ENCODE results near the gene VIT. TPM values are rescaled to one million over a fixed set of nuclear protein-coding genes. Genes with fewer than 3 reads are reported as not detected.

Gene VIT
- total RNA-seq, 3 donors from 2014 or later (not counting 1 experiment from before 2014, with no cell fraction given): 1.4 to 1.9 (median 1.7) TPM

DNA sequence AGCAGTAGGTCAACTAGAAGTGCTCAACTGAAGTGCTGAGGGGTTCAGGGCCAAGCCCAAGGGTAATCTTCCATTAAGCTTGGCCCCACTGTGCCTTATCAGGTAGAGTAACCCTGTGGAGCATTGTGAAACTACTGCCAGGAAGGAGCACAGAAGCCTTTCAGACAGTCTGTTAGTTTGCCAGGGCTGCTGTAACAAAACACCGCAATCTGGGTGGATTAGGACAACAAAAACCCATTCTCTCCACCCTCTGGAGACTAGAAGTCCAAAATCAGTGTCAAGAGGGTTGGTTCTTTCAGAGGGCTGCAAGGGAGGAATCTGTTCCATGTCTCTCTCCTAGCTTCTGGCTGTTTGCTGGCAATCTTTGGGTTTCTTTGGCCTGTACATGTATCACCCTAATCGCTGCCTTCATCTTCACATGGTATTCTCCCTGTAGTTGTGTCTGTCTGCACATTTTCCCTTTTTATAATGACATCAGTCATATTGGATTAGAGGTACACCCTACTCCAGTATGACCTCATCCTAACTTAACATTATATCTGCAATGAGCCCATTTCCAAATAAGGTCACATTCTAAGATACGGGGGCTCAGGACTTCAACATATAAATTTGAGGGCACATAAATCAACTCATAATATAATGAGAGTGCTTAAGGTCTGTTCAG is 21.2 kb downstream of the VIT start:
- Mint-ChIP-seq H3K4me1 (no peaks in the 10 kb centered on the region), H3K4me3 (no peak overlapping the region), H3K27me3 (ENCODE audit: low read depth in 2 of 2) (peaks cover 14 to 25% of the 10 kb centered on the region in 2 donors), H3K27ac (no peak overlapping the region), H3K9me3 (no peaks in the 10 kb centered on the region), H3K36me3 (no peaks in the 10 kb centered on the region)
- DNase-seq (no peak), ATAC-seq (no peak)
- TF ChIP-seq, protein P1, sequence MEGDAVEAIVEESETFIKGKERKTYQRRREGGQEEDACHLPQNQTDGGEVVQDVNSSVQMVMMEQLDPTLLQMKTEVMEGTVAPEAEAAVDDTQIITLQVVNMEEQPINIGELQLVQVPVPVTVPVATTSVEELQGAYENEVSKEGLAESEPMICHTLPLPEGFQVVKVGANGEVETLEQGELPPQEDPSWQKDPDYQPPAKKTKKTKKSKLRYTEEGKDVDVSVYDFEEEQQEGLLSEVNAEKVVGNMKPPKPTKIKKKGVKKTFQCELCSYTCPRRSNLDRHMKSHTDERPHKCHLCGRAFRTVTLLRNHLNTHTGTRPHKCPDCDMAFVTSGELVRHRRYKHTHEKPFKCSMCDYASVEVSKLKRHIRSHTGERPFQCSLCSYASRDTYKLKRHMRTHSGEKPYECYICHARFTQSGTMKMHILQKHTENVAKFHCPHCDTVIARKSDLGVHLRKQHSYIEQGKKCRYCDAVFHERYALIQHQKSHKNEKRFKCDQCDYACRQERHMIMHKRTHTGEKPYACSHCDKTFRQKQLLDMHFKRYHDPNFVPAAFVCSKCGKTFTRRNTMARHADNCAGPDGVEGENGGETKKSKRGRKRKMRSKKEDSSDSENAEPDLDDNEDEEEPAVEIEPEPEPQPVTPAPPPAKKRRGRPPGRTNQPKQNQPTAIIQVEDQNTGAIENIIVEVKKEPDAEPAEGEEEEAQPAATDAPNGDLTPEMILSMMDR (IDR thresholded peaks at IDR 0.05): no peak
- Histone ChIP-seq H3K27me3 (ENCODE audit: control insufficient read depth, insufficient read depth, low read length) (no peaks in the 10 kb centered on the region), H3K36me3 (ENCODE audit: control insufficient read depth, insufficient read depth, low read length) (no peaks in the 10 kb centered on the region), H3K4me1 (ENCODE audit: control insufficient read depth, insufficient read depth, low read length) (no peaks in the 10 kb centered on the region), H3K27ac (ENCODE audit: low read length) (no peak overlapping the region), H3K9me3 (ENCODE audit: control insufficient read depth, insufficient read depth, low read length) (no peaks in the 10 kb centered on the region), H3K4me3 (ENCODE audit: low read length) (no peak overlapping the region)
- 90% methylated on average over 2 of the region's 3 CpGs for WGBS (ENCODE audit: insufficient coverage)
- intact Hi-C loops (cut with micrococcal nuclease): no loop called here

DNA sequence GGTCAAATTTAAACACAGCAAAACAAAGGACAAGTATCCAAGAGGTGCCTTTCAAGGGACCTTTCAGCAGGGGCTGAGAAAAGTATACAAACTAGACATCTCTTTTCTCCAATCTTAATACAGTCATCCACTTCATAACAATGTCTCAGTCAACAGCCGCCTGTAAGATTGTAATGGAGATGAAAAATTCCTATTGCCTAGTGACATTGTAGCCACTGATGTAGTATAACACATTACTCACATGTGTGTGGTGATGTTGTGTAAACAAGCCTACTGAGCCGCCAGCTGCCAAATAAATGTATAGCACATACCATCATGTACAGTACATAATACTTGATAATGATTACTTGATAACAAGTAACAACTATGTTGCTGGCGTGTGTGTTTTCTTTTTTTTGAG is 31.0 kb downstream of the VIT start:
- no peak for ATAC-seq
- peaks cover 2% of the 10 kb centered on the region for H3K27me3 ChIP-seq (ENCODE audit: control insufficient read depth, insufficient read depth, low read length)
- no peak overlapping the region for H3K4me3 ChIP-seq (ENCODE audit: low read length)
- TF ChIP-seq, protein P1 (IDR thresholded peaks at IDR 0.05): no peak
- H3K4me1 ChIP-seq (ENCODE audit: control insufficient read depth, insufficient read depth, low read length): no peaks in the 10 kb centered on the region
- no peaks in the 10 kb centered on the region for H3K36me3 Mint-ChIP-seq
- no peaks in the 10 kb centered on the region for H3K36me3 ChIP-seq (ENCODE audit: control insufficient read depth, insufficient read depth, low read length)
- no peaks in the 10 kb centered on the region for H3K9me3 ChIP-seq (ENCODE audit: control insufficient read depth, insufficient read depth, low read length)
- intact Hi-C loops (cut with micrococcal nuclease): no loop called here
- H3K4me3 Mint-ChIP-seq: no peak overlapping the region
- peaks cover 6 to 17% of the 10 kb centered on the region in 2 donors for H3K27me3 Mint-ChIP-seq (ENCODE audit: low read depth in 2 of 2)
- H3K9me3 Mint-ChIP-seq: no peaks in the 10 kb centered on the region
- H3K4me1 Mint-ChIP-seq: no peaks in the 10 kb centered on the region
- H3K27ac ChIP-seq (ENCODE audit: low read length): no peak overlapping the region
- 86% methylated on average over 1 of the region's 3 CpGs for WGBS (ENCODE audit: insufficient coverage)
- no peak overlapping the region for H3K27ac Mint-ChIP-seq
- DNase-seq: no peak

DNA sequence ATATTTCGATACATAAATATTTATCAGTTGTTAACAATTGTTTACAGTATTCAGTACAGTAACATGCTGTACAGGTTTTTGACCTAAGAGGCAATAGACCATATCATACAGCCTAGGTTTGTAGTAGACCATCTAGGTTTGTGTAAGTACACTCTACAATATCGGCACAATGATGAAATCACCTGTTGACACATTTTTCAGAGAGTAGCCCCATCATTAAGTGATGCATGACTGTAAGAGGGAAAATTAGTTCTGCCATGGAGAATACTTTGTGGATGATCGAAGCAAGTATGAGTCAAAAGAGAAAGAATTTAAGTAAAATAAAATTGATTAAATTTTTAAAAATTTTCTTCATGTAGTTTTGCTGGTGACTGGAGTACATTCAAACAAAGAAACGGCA is 32.6 kb downstream of the VIT start:
- peaks cover 2% of the 10 kb centered on the region for H3K27me3 ChIP-seq (ENCODE audit: control insufficient read depth, insufficient read depth, low read length)
- no peak overlapping the region for H3K4me3 Mint-ChIP-seq
- intact Hi-C loops (cut with micrococcal nuclease): no loop called here
- H3K4me3 ChIP-seq (ENCODE audit: low read length): no peak overlapping the region
- H3K4me1 ChIP-seq (ENCODE audit: control insufficient read depth, insufficient read depth, low read length): no peaks in the 10 kb centered on the region
- H3K27me3 Mint-ChIP-seq (ENCODE audit: low read depth in 2 of 2): peaks cover 6 to 20% of the 10 kb centered on the region in 2 donors
- H3K9me3 ChIP-seq (ENCODE audit: control insufficient read depth, insufficient read depth, low read length): no peaks in the 10 kb centered on the region
- no peak for DNase-seq
- H3K9me3 Mint-ChIP-seq: no peaks in the 10 kb centered on the region
- no peak overlapping the region for H3K27ac ChIP-seq (ENCODE audit: low read length)
- H3K36me3 ChIP-seq (ENCODE audit: control insufficient read depth, insufficient read depth, low read length): no peaks in the 10 kb centered on the region
- TF ChIP-seq, protein P1 (IDR thresholded peaks at IDR 0.05): no peak
- H3K4me1 Mint-ChIP-seq: no peaks in the 10 kb centered on the region
- no peak overlapping the region for H3K27ac Mint-ChIP-seq
- no peaks in the 10 kb centered on the region for H3K36me3 Mint-ChIP-seq
- ATAC-seq: no peak
- 86% methylated on average over 3 of the region's 4 CpGs for WGBS (ENCODE audit: insufficient coverage)
